T-helper 2 cell treated with Interferon-gamma antibody and Interleukin-4, amounts not matched to agents 5 μg/mL and 100 μg/mL, for 36 hours (primary cell): ENCODE measurements around the gene VPS13D.
A peak's percentile ranks its signal among the peaks of the same experiment; 100 is the strongest.

Source experiments
- DNase-seq: peaks from one replicate; pipeline ENCODE4 v3.0.0; 2021; ENCODE audit warnings: low spot score
- H3K27ac Mint-ChIP-seq: one replicate; pipeline ENCODE4 v1.8.0; 2021; ENCODE audit warnings: mild to moderate bottlenecking, mixed read lengths
- H3K27me3 Mint-ChIP-seq: one replicate; pipeline ENCODE4 v1.8.0; 2021; ENCODE audit warnings: low read depth, mixed read lengths
- H3K36me3 Mint-ChIP-seq: one replicate; pipeline ENCODE4 v1.8.0; 2021; ENCODE audit warnings: low read depth, mixed read lengths
- H3K4me1 Mint-ChIP-seq: one replicate; pipeline ENCODE4 v1.8.0; 2021; ENCODE audit warnings: low read depth, mixed read lengths
- H3K4me3 Mint-ChIP-seq: one replicate; pipeline ENCODE4 v1.8.0; 2022; ENCODE audit warnings: mild to moderate bottlenecking, moderate library complexity, mixed read lengths
- H3K9me3 Mint-ChIP-seq: one replicate; pipeline ENCODE4 v1.8.0; 2021; ENCODE audit warnings: mixed read lengths

VPS13D gene

DNA sequence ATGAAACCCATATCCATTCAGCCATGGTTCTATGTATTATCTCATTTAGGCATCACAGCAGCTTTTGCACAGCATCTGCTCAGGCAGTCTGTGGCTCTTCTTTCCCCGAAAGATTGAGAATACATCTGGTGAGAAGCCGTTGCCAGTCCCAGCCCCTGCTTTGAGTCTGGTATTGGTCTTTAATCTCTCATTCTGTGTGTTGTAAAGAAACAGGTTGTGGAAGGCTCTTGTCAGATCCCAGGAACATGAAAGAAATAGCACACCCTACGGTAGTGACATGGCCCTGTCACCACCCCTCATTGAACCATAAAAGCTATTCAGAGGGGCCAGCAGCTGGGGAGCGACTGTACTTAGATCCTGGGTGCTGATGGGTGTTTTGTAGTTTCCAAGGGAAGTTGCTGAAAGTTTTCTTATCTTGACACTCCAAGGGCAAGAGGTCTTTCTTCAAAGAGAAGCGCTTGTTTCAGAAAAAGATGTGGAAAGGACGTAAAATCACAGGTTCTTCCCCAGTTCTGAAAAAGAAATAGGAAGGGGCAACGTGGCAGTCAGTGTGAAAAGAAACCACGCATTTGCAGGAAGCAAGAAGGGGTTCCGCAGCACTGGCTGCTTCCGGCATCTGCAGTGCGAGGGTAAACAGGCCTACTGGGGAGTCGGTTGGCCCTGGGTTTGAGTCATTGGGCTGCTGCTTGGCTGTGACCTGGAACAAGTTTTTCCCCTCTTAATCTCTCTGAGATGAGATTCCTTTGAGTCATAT is 243.1 kb downstream of the VPS13D start:
- Mint-ChIP-seq H3K36me3 (peaks cover 39% of the 10 kb centered on the region), H3K4me3 (peak overlapping the region; percentile 69), H3K4me1 (peaks cover 66% of the 10 kb centered on the region), H3K27me3 (no peaks in the 10 kb centered on the region), H3K9me3 (no peaks in the 10 kb centered on the region), H3K27ac (peak overlapping the region; percentile 93)
- peak; percentile 81 for DNase-seq

GRCh38 chr1:12473596-12474362 is 243.9 kb downstream of the VPS13D start:
- no peaks in the 10 kb centered on the region for H3K9me3 Mint-ChIP-seq
- H3K36me3 Mint-ChIP-seq: peaks cover 42% of the 10 kb centered on the region
- no peaks in the 10 kb centered on the region for H3K27me3 Mint-ChIP-seq
- peaks cover 68% of the 10 kb centered on the region for H3K4me1 Mint-ChIP-seq
- H3K4me3 Mint-ChIP-seq: peak overlapping the region; percentile 69
- peak overlapping the region; percentile 93 for H3K27ac Mint-ChIP-seq
- no peak for DNase-seq

GRCh38 chr1:12475101-12475500 is 245.3 kb downstream of the VPS13D start:
- peak overlapping the region; percentile 35 for H3K4me3 Mint-ChIP-seq
- H3K27ac Mint-ChIP-seq: peak overlapping the region; percentile 73
- no peaks in the 10 kb centered on the region for H3K27me3 Mint-ChIP-seq
- peaks cover 80% of the 10 kb centered on the region for H3K4me1 Mint-ChIP-seq
- DNase-seq: no peak
- H3K36me3 Mint-ChIP-seq: peaks cover 44% of the 10 kb centered on the region
- no peaks in the 10 kb centered on the region for H3K9me3 Mint-ChIP-seq

DNA sequence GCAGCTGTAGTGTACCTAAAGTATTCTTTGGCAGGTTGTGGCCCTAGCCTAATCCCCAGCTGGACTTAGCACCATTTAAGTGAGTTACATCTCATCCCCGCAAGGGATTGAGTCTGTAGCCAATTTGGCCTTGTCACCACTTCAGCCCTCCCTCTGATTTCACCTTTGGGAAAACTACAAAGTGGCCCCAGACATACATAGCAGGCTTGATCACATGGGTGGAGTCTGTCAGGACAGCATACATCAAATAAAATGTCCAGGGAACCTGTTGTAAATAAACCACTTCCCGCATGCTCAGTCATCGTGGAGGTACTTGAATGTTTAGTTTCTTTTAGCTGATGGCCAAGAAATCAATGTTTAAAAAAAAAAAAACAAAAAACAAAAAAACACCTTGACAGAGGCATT is 245.7 kb downstream of the VPS13D start:
- H3K36me3 Mint-ChIP-seq: peaks cover 47% of the 10 kb centered on the region
- DNase-seq: no peak
- H3K9me3 Mint-ChIP-seq: no peaks in the 10 kb centered on the region
- H3K4me1 Mint-ChIP-seq: peaks cover 84% of the 10 kb centered on the region
- H3K27ac Mint-ChIP-seq: peak overlapping the region; percentile 73
- peak overlapping the region; percentile 35 for H3K4me3 Mint-ChIP-seq
- no peaks in the 10 kb centered on the region for H3K27me3 Mint-ChIP-seq

GRCh38 chr1:12475947-12476346 is 246.1 kb downstream of the VPS13D start:
- peaks cover 51% of the 10 kb centered on the region for H3K36me3 Mint-ChIP-seq
- H3K4me3 Mint-ChIP-seq: peak overlapping the region; percentile 35
- H3K27ac Mint-ChIP-seq: peak overlapping the region; percentile 73
- H3K27me3 Mint-ChIP-seq: no peaks in the 10 kb centered on the region
- H3K9me3 Mint-ChIP-seq: no peaks in the 10 kb centered on the region
- H3K4me1 Mint-ChIP-seq: peaks cover 88% of the 10 kb centered on the region
- DNase-seq: no peak

- no peak for DNase-seq
- Mint-ChIP-seq H3K4me3 (no peak overlapping the region), H3K36me3 (peaks cover 44% of the 10 kb centered on the region), H3K4me1 (peaks cover 87% of the 10 kb centered on the region), H3K27me3 (no peaks in the 10 kb centered on the region), H3K9me3 (no peaks in the 10 kb centered on the region), H3K27ac (peak overlapping the region; percentile 21)
Measured at GRCh38 chr1:12477314-12477713, 247.5 kb downstream of the VPS13D start.

- Mint-ChIP-seq H3K27ac (peak overlapping the region; percentile 87), H3K4me3 (peak overlapping the region; percentile 69), H3K27me3 (no peaks in the 10 kb centered on the region), H3K9me3 (no peaks in the 10 kb centered on the region), H3K4me1 (peaks cover 79% of the 10 kb centered on the region), H3K36me3 (peaks cover 43% of the 10 kb centered on the region)
- no peak for DNase-seq
Measured at GRCh38 chr1:12477936-12478611, 248.2 kb downstream of the VPS13D start.

GRCh38 chr1:12478612-12478985 is 248.8 kb downstream of the VPS13D start:
- peak overlapping the region; percentile 87 for H3K27ac Mint-ChIP-seq
- DNase-seq: no peak
- no peaks in the 10 kb centered on the region for H3K27me3 Mint-ChIP-seq
- peak overlapping the region; percentile 69 for H3K4me3 Mint-ChIP-seq
- peaks cover 42% of the 10 kb centered on the region for H3K36me3 Mint-ChIP-seq
- no peaks in the 10 kb centered on the region for H3K9me3 Mint-ChIP-seq
- H3K4me1 Mint-ChIP-seq: peaks cover 74% of the 10 kb centered on the region

DNA sequence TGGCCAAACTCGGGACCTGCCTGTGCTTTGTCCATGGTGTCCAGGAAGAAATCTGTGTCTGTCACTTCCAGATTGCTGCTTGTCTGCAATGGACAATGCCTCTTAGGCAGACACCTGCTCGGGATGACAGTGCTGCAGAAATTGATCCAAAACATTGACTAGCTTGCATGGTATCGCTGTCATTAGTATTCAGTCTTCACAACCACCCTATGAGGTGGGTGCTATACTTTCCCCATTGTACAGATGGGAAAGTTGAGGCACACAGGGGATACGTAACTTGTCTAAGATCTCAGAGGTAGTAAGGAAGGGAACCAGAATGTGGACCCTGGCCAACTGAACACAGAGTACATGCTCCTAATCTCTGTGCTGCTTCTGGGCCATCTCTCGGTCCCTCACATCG is 249.5 kb downstream of the VPS13D start:
- no peaks in the 10 kb centered on the region for H3K9me3 Mint-ChIP-seq
- no peak for DNase-seq
- H3K36me3 Mint-ChIP-seq: peaks cover 39% of the 10 kb centered on the region
- peak overlapping the region; percentile 87 for H3K27ac Mint-ChIP-seq
- peak overlapping the region; percentile 69 for H3K4me3 Mint-ChIP-seq
- H3K27me3 Mint-ChIP-seq: no peaks in the 10 kb centered on the region
- peaks cover 69% of the 10 kb centered on the region for H3K4me1 Mint-ChIP-seq

GRCh38 chr1:12480041-12480440 is 250.2 kb downstream of the VPS13D start:
- H3K27ac Mint-ChIP-seq: peak overlapping the region; percentile 63
- no peaks in the 10 kb centered on the region for H3K9me3 Mint-ChIP-seq
- no peak overlapping the region for H3K4me3 Mint-ChIP-seq
- no peak for DNase-seq
- H3K27me3 Mint-ChIP-seq: no peaks in the 10 kb centered on the region
- H3K36me3 Mint-ChIP-seq: peaks cover 44% of the 10 kb centered on the region
- H3K4me1 Mint-ChIP-seq: peaks cover 64% of the 10 kb centered on the region

- no peaks in the 10 kb centered on the region for H3K9me3 Mint-ChIP-seq
- peaks cover 44% of the 10 kb centered on the region for H3K36me3 Mint-ChIP-seq
- H3K4me1 Mint-ChIP-seq: peaks cover 55% of the 10 kb centered on the region
- peak overlapping the region; percentile 30 for H3K4me3 Mint-ChIP-seq
- no peaks in the 10 kb centered on the region for H3K27me3 Mint-ChIP-seq
- DNase-seq: no peak
- peak overlapping the region; percentile 85 for H3K27ac Mint-ChIP-seq
Measured at GRCh38 chr1:12480748-12481362, 251.0 kb downstream of the VPS13D start.

- H3K4me1 Mint-ChIP-seq: peaks cover 47% of the 10 kb centered on the region
- H3K36me3 Mint-ChIP-seq: peaks cover 42% of the 10 kb centered on the region
Measured at GRCh38 chr1:12481928-12482327, 252.1 kb downstream of the VPS13D start.

DNA sequence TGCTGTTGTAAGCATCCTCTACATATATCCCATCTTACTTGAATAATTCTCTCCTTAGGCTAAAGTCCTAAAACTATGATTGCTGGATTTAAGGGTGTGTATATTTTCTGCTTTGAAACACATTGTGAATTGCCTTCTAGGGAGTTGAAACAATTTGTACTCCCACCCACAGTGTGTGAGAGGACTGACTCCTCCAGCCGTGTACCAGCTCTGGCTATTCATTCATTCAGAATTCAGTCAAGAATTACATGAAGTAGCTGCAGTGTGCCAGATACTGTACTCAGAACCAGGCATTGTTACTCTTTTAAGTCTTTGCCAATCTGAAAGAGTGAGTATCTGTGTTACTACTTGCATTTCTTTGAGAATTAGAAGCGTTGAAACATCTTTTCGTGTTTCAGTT is 253.2 kb downstream of the VPS13D start:
- Mint-ChIP-seq H3K4me1 (peaks cover 37% of the 10 kb centered on the region), H3K27ac (no peak overlapping the region), H3K27me3 (no peaks in the 10 kb centered on the region), H3K36me3 (peaks cover 37% of the 10 kb centered on the region), H3K4me3 (no peak overlapping the region), H3K9me3 (no peaks in the 10 kb centered on the region)
- no peak for DNase-seq

More at GRCh38 chr1:12481928-12482327, 252.1 kb downstream of the VPS13D start:
- DNase-seq: no peak
- Mint-ChIP-seq H3K4me3 (no peak overlapping the region), H3K27ac (no peak overlapping the region), H3K9me3 (no peaks in the 10 kb centered on the region), H3K27me3 (no peaks in the 10 kb centered on the region)
